GM19025 (cell line): Measurements from ENCODE around the gene CEP63.

Experiments used
- ATAC-seq: cut with Tn5 transposase; IDR thresholded peaks from one replicate; pipeline ENCODE4 v1.9.1; 2021; ENCODE audit warnings: mild to moderate bottlenecking, low read depth, moderate library complexity; ENCODE audit not compliant: unreplicated experiment

CEP63 gene

DNA sequence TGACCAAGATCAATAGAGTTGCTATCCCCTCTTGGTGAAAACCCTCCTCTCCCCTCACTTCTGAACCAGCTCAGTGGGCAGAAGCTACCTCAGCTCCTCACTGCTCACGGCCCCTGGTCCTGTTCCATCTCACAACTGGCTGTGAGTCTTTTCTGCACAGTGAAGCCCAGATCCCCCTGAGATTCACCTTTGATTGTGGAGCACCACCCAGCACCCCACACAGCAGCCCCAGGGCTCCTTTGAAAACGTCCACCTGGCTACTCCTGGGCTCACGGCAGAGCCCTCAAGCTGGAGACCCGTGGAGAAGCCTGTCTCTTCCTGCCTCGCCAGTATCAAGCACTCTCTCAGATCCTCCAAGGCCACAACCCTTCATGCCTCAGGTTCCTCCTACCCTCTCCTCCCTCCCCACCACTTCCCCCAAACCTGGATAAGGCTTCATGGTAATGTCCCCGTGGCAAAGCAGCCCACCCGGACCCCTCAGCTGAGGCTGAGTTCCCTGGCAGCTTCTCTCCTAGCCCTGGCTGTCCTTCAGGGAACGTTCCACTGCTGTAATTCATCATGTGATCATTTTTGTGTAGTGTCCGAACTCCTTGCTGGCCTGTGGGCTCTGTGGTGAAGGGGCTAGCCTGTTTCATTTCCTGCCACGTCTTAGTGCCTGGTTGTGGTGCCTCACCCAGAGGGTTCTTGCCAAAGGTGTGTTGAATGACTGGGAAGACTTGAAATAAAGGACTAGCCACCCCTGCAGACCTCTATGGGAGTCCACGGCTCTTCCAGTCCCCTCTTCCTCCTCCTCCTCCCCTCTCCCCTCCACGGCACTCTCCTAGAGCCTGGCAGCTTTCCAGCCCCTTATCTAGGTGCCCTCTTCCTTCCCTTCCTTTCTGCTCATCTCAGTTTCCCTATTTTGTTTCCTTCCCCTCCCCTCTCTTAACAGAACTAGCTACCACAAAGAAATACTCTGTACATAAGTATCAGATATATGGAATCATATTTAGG lies 120.5 kb downstream of the CEP63 start:
- no peak for ATAC-seq

DNA sequence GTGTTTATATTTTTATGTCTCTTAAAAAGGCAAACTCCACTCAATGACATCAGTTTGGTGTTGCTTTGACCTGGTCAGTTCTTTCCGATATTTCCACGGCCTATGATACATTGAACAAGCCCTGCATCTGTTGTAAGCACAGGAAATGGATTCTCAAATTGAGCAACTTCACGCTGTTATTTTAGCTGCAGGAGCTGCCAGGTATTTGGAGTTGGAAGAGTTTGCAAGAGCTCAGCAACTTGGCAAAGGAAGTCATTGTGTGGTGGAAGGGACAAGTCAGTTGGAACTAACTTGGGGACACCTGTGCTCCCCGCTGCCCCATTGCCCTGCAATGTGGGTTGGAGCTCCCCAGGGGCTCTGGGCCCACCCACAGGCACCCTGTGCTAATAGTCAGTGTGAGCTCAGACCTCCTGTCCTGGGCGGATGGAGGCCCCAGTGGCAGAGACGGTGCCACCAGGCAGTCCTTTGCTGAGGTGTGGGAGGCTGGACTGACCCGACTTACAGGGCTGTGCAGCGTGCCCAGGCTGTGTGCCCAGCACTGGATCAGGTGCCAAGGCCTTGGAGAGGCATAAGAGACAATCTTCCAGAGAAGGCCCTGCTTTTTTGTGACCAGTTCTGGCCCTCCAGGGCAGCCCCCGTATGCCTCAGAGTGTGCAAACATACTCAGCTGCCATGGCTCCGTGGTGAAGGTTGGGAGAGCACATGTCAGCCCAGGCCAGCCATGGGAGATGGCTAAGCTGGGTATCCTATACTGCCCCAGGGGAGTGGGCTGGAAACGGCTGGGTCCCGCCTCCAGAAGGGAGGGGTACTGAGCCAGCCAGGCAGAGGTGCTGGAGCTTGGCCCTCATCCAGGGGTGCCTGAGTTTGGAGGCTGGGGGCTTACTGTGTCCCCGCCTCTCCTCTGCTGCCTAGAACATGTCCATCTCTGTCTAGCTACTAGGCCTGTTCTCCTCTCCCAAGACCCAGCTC lies 121.5 kb downstream of the CEP63 start:
- ATAC-seq = no peak

DNA sequence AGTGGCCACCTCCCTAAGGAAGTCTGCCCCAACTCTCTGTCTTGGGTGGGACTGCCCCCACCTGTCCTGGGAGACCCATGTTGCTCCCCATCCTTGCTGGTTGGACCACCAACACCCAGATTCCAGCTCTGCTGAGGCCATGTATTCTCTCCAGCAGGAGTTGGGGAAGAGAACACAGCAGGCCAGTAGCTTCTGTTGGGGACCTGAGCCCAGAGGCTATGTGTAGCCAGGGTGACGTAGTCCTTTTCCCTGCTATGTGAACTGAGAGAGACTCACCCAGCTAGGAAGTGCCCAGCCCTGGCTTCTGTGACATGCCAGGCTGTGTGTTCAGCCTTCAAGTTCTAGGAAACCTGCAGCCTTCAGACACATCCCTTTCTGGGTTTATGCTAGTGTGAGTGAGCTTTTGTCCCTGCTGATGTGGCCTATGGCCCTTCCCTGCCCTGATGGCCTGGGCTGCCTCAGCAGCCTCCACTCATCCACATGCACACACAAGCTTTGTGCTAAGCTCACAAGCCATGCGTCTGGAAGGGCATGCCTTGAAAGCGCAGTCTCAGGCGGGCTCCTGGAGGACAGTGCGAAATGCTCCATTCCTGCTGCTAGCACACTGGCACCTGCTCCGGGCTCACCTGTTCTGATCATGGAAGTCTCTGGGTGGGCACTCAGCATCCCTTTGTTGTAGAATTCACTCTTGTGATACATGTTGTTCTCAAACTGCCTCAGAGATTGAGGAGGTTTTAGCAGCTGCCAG lies 122.3 kb downstream of the CEP63 start:
- no peak for ATAC-seq

DNA sequence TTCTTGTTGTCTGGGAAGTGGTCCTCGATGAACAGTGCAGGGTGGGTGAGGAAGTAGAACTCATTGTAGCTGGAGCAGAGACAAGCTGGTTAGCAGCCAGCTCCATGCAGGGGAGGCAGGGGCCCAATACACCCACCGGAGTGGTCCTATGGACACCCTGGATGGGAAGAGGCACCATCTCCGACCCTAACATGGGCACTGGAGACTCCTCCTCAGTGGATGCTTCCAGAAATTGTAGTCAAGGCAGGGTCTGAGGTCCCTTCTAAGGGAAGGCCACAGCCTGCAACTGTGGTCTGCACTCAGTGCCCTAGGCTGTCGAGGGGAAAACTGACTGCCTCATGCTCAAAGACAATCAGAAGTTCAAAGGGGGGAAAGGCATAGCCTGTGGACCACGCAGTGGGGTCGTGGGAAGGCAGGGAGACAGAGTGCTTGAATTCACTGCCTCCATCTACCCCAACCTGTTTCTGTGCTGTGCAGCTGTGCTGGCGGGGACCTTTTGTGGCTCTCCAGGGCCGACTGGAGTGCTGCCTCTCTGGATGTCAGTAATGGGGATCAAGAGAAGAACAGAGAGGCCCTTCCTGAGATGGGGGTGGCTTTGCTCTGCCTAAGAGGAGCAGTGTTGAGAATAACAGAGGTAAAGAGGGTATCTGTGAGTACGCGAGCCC lies 123.0 kb downstream of the CEP63 start:
- no peak for ATAC-seq

DNA sequence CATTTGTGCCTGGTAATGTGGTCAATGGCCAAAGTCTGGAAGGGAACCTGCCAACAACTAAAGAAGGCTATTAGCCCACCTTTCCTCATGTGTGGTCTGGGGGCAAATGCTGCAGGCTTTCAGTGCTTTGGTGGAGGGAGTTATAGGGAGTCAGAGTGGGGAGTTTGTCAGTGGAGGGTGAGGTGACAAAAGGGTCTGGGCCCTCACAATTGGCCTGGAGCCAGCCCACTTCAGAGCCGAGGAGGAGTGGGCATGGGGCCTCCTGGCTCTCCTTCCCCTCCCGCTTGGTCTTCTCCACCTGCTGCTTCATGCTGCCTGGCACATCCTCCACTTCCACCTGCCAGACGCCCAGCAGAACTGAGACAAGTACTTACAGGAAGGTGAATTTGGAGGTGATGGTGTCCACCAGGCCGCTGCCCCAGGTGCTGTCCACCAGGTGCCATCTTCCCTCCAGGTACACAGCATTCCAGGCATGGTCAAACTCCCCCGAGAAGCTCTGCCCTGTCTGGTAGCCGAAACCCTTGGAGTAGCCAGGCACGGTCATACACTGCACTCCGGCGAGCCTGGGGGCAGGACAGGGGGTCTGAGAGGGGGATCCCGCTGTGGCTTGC lies 124.1 kb downstream of the CEP63 start:
- no peak for ATAC-seq

DNA sequence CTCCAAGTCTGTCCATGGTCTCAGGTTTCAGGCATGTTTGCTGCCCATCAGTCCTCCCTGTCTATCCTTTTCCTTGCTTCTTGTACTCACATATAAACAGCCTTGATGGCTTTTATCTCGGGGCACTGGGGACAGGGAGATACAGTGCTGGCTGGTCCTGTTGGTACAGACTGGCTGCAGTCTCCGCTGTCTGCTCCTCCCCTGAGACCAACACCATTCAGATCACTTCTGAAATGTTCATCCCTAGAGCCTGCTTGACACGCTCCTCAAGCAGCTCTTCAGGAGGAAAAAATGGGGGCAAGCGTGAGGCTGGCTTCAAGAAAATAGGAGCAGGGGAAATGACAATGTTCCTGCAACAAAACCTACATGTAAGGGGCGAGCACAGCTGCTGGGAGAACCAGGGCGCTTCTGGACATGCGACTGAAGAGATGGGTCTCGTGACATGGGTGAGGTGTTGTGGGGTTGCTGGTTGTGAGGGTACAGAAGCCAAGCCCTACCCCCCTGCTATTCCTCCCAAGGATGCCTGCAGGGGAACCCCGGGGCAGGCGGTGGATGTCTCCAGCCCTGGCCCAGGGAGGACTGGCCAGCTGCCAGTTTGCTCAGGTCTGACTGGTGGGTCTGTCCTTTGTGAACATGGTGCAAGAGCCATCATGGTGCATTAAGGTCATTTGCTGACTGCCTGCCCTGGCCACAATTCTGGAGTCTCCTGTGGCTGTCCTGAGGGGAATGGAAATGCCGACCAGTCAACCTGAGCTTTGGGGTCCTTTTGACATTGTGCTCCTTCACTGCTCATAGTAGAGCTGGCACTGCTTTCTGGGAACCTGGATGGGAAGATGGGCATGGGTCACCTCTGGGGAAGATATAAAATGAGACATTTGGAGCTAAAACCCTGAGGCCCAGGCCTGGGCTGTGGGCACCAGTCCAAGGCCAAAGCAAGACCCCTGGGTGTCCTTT lies 124.9 kb downstream of the CEP63 start:
- no peak for ATAC-seq

DNA sequence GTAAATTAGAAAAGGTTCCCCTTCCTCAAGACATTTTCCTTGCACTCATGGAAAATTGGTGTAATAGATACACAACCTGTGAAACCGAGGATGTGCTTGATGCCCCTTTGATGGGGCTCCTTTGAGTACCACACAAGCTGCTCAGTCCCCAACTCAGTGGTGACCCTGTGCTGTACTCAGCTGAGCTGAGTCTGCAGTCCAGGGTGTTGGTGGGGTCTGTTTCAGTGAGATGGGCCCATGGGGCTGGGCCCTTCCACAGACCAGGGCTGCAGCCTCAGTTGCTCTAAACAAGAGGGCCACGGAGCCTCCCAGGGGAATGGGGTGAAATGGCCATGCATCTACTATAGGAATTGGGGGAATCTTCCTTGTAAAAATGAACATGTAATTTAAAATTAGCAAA lies 125.7 kb downstream of the CEP63 start:
- ATAC-seq = no peak

DNA sequence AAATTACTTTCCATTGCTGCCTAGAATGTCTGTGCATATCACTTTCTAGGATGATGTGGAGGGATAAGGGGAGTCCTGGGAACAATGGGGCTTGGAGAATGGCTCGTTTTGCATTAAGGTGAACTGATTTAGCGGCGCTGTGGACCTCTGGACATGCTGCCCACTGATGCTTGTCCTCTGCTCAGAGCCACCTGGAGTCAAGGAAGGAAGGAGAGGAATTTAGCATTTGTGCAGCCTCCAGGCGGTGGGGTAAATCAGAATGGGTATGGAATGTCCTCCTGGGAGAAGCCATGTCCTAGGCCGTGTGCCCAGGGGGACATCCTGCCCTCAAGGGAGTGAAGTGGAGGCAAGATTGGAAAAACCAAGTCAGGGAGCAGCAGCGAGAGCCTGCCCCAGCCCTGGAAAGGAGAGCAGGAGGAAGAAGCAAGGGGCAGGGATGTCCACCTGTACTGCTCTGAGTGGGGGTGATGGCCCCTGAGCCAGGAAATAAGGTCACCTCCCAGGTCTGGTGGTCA lies 127.2 kb downstream of the CEP63 start:
- no peak for ATAC-seq

DNA sequence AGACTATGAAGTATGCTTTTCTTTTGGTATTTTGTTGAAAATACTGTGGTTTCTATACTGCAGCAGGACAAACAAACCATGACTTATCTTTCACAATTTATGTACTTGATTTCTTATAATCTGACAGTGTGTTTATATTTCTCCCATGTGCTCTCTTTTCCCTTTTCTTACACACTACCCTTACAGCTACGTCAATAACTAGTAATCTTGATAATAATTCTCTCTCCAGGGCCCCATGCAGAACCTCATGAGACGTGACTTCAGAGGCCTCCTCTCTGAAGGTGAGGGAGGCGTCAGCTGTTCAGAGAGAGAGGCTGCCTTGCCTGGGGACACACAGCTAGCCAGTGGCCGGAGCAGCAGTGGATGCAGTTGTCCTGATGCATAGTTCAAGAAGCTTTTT lies 129.1 kb downstream of the CEP63 start:
- ATAC-seq = no peak

DNA sequence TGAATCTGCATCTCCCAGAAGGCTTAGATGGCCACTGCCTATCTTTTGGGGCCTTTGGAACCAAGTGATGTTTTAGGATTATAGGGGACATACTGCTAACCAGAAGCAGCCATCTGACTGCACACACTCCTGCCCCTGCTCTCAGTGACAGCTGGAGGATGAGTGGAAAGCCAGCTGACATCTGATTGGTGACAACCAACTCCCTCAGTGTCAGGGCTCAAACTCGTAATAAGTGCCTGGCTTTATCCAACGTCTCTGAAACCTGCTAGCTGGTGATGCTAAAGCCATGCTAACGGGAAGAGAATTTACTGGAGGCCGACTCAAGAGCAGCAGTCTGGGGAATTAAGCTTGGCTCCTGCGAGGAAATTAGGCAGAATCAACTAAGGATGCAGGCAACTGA lies 129.9 kb downstream of the CEP63 start:
- ATAC-seq = no peak

DNA sequence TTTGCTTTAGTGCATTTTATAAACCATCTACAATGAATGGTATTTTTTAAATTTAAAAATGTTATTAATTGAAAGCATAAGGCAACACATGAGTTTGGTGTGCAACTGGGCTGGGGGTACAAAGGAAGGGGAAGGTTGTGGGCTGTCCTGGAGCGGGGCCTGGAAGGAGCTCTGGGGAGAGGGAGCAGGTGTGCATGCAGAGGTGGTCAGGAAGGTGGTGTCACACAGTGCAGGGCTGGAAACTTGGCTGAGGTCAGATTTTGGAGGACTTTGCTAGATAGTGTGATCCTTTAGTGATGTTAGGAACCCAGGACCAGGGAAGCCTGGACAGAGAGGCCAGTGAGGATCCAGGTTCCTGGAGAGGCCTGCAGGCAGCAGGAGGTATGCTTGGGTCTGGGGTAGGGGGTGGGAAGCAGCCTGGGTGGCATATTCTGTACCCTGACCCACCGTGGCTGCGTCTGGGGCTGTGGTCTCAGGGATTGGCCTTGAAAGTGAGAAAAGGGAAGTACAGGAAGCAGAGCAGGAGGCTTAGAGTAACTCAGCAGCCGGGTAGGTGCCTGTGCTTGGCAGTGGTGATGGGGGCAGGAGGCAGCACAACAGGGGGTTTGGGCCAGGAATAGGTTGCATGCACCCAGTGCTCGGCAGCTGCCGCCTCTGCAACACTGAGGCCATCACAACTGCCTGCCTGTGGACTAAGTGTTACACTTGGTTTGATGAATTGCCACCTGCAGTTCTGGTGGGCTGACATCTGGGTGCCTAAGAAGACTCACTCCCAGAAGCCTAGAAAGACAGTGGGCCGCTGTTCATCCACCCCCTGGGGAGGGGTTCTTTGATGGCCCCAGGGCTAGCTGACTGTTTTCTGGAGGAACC lies 132.0 kb downstream of the CEP63 start:
- ATAC-seq = no peak

DNA sequence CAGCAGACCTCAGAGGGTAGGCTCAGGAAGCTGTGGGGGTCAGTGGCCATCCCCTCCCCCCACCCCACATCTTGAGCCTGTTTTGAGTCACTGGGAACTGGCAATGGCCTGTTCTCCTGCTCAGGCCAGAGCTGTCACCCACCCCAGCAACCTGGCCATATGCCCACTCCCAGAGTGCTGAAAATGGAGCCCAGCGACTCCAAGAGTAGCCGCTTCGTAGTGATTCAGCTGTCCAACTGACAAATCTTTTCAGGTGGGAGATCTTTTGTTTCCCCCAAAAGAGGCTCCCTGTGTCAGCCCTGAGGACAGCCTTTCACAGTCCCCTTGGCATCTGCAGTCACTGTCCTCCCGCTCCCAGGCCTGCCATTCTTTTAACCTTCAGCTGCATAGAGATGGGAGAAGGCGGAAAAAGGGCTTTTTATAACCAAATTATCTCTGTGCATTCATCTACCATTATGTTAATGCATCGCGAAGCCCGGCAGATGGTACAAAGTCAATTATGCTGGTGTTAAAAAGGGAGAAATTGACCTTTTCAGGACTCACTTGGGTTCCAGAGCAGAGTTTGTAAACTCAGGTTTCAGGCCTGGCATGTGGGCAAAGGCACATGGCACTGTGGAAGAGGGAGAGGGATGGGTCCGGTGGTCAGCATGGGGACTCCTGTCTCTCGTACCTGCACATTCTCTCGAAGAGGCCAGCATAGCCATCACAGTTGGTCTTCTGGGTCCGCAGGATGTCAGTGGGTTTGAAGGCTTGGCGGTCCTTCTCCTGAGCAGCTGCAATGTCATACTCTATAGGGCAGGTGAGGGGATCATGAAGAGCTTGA lies 132.8 kb downstream of the CEP63 start:
- ATAC-seq = no peak

DNA sequence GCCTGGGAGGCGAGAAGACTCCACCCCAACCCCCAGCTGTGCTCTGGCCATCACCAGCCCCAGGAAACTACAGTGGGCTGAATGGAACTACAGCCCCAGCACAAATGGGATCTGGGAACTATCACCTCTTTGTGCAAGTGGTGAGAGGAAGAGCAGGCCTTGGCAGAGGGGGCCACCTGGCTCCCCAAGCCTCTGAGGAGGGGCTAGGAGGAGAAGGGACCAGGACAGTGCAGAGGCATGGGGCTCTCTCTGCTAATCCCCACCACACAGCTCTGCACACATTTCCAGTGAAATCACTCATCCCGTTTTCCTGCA lies 133.4 kb downstream of the CEP63 start:
- no peak for ATAC-seq

DNA sequence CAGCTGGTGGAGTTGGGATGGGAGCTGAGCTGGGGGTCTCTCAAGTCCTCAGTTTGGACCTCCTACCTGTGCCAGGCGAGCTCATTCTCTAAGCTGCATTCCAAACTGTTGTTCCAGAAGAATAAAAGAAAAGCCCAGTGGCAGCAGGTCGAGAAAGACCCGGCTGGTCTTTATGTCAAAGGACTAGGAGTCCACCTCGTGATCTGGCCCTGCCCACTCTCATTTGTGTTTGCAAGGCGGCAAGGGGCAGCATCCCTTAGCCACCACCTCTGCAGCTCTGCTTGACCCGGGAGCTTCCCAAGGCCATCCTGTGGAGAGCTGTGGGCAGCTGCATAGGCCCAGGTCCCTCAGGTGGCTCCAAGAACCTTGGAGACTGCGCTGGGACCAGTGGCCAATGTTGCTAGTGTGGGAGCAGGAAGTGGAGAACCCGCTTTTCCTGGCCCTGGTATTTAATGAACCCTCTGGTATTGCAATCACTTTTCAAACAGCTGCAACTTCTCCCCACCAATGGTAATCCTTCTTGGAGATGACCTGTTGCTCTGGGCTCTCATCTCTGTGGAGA lies 134.1 kb downstream of the CEP63 start:
- ATAC-seq = no peak

DNA sequence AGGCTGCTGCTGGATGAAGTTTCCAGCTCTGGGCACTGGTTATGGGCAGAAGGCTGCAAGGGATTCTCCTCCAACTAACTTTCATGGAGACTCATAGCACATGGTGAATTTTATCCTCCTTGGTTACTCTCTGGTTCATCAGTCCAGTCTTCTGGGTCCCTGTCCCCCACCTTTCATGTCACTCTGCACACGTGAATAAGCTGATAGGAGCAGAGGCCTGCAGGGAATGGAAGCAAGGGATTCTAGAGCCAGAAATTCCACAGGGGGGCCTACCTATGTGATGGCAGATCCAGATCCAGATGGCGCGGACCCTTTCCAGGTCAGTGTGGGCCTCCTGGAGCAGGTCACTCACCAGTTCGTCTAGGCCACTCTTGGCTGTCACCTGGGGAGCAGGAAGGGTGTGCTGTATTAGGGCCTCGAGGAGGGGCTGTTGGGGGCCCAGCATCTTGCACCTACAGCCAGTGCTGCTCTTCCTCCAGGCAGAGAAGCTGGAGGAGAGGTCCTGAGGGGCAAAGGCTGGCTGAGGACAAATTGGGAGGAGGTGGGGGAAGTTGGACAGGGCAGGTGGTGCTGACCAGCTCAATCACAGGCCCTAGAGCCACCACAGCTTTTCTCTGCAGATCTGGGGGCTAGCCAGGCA lies 134.7 kb downstream of the CEP63 start:
- ATAC-seq = no peak

DNA sequence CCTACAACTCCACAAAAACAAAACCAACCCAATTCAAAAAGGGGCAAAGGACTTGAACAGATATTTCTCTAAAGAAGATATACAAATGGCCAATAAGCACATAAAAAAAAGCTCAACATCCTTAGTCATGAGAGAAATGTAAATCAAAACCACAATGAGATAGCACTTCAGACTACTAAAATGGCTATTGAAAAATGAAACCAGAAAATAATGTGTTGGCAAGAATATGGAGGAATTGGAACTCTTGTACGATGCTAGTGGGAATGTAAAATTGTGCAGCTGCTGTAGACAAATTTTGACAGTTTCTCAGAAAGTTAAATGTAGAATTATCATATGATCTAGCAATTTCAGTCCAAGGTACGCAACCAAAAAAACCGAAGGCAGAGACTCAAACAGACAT lies 136.0 kb downstream of the CEP63 start:
- no peak for ATAC-seq
